PC-3 (cell line): Measurements from ENCODE around the gene HSD17B4.

Experiments used
- EZH2phosphoT487 ChIP-seq: fragments of 300-600 bp; sonication (generic); IDR thresholded peaks from 2 replicates; pipeline ENCODE4 v1.6.1; 2018; ENCODE audit warnings: mild to moderate bottlenecking, antibody characterized with exemption, low read length, borderline replicate concordance
- TF ChIP-seq, protein P1 (sequence below): fragments of 300-600 bp; sonication (generic); conservative IDR thresholded peaks from 2 replicates; pipeline ENCODE4 v1.5.1; 2017; ENCODE audit warnings: antibody characterized with exemption, low read depth, mild to moderate bottlenecking, low read length

DNA sequence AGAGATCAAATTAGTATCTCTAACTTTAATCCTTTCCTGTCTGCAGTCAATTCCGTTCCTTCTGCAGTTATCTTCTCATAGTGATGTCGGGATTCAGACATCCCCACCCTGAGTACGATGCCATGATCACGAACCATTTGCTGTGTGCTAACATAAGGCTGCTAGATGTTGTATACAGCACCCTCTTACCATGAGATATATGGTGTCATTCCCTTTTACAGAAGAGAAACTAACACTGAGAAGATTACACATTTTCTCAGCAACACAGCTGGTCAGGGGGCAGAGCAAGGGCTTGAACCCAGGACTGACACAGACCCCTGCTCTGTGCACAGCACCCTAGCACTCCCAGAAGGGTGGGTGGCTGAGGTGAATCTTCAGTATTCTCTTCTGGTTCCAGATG, 46.9 kb upstream of the HSD17B4 start:
- TF ChIP-seq, protein P1, sequence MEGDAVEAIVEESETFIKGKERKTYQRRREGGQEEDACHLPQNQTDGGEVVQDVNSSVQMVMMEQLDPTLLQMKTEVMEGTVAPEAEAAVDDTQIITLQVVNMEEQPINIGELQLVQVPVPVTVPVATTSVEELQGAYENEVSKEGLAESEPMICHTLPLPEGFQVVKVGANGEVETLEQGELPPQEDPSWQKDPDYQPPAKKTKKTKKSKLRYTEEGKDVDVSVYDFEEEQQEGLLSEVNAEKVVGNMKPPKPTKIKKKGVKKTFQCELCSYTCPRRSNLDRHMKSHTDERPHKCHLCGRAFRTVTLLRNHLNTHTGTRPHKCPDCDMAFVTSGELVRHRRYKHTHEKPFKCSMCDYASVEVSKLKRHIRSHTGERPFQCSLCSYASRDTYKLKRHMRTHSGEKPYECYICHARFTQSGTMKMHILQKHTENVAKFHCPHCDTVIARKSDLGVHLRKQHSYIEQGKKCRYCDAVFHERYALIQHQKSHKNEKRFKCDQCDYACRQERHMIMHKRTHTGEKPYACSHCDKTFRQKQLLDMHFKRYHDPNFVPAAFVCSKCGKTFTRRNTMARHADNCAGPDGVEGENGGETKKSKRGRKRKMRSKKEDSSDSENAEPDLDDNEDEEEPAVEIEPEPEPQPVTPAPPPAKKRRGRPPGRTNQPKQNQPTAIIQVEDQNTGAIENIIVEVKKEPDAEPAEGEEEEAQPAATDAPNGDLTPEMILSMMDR, result no peak
- TF ChIP-seq EZH2phosphoT487, result no peak
